Dendritic cell treated with granulocyte-macrophage colony-stimulating factor and Interleukin-4, amounts not matched to agents 40 ng/mL and 50 ng/mL, for 4 days (primary cell): ENCODE measurements around the gene FAM124B.
"Not testable (repeated sequence)": the region's sequence is repeated elsewhere in the genome, so short reads cannot be mapped to it uniquely, and the experiment has no call there.

Experiments
- H3K27ac Mint-ChIP-seq: one replicate; pipeline ENCODE4 v1.8.0; 2022; ENCODE audit warnings: mild to moderate bottlenecking, mixed read lengths
- H3K27me3 Mint-ChIP-seq: one replicate; pipeline ENCODE4 v1.8.0; 2022; ENCODE audit warnings: mild to moderate bottlenecking, mixed read lengths
- H3K36me3 Mint-ChIP-seq: one replicate; pipeline ENCODE4 v1.8.0; 2022; ENCODE audit warnings: low read depth, mixed read lengths
- H3K4me1 Mint-ChIP-seq: one replicate; pipeline ENCODE4 v1.8.0; 2022; ENCODE audit warnings: low read depth, mixed read lengths
- H3K4me3 Mint-ChIP-seq: one replicate; pipeline ENCODE4 v1.8.0; 2022; ENCODE audit warnings: mild to moderate bottlenecking, moderate library complexity, mixed read lengths
- H3K9me3 Mint-ChIP-seq: one replicate; pipeline ENCODE4 v1.8.0; 2022; ENCODE audit warnings: mixed read lengths
- intact Hi-C: fragments of 100-400 bp; cut with micrococcal nuclease; formaldehyde crosslinking; loops from one replicate; pipeline ENCODE4 v1.15.0; 2022

FAM124B gene

GRCh38 chr2:224405412-224405811, 3.5 kb upstream of the FAM124B start:
- H3K4me3 Mint-ChIP-seq, result no peak overlapping the region
- H3K27me3 Mint-ChIP-seq, result no peaks in the 10 kb centered on the region
- no peak overlapping the region for H3K27ac Mint-ChIP-seq
- H3K9me3 Mint-ChIP-seq, result no peaks in the 10 kb centered on the region
- H3K36me3 Mint-ChIP-seq, result no peaks in the 10 kb centered on the region
- H3K4me1 Mint-ChIP-seq, result peaks cover 31% of the 10 kb centered on the region
- intact Hi-C loops, result no loop called here

GRCh38 chr2:224404796-224405195, 2.9 kb upstream of the FAM124B start:
- H3K4me1 Mint-ChIP-seq, result peaks cover 31% of the 10 kb centered on the region
- intact Hi-C loops, result no loop called here
- H3K9me3 Mint-ChIP-seq, result no peaks in the 10 kb centered on the region
- H3K27me3 Mint-ChIP-seq, result no peaks in the 10 kb centered on the region
- H3K36me3 Mint-ChIP-seq, result no peaks in the 10 kb centered on the region
- no peak overlapping the region for H3K27ac Mint-ChIP-seq
- no peak overlapping the region for H3K4me3 Mint-ChIP-seq

- H3K4me1 Mint-ChIP-seq, result peaks cover 31% of the 10 kb centered on the region
- H3K27ac Mint-ChIP-seq, result no peak overlapping the region
- H3K4me3 Mint-ChIP-seq, result no peak overlapping the region
- H3K9me3 Mint-ChIP-seq, result no peaks in the 10 kb centered on the region
- no peaks in the 10 kb centered on the region for H3K36me3 Mint-ChIP-seq
- H3K27me3 Mint-ChIP-seq, result no peaks in the 10 kb centered on the region
- intact Hi-C loops, result no loop called here
Measured at GRCh38 chr2:224403657-224404056, 1.8 kb upstream of the FAM124B start.

- Mint-ChIP-seq H3K27me3 (no peaks in the 10 kb centered on the region), H3K27ac (peak overlapping the region; percentile 82), H3K9me3 (no peaks in the 10 kb centered on the region), H3K36me3 (no peaks in the 10 kb centered on the region), H3K4me3 (peak overlapping the region; percentile 73), H3K4me1 (peaks cover 20% of the 10 kb centered on the region)
- intact Hi-C loops, result no loop called here
Measured at GRCh38 chr2:224400886-224401632, 848 bp downstream of the FAM124B start.

- peaks cover 23% of the 10 kb centered on the region for H3K4me1 Mint-ChIP-seq
- no peaks in the 10 kb centered on the region for H3K9me3 Mint-ChIP-seq
- no peak overlapping the region for H3K27ac Mint-ChIP-seq
- H3K36me3 Mint-ChIP-seq, result no peaks in the 10 kb centered on the region
- H3K4me3 Mint-ChIP-seq, result no peak overlapping the region
- no peaks in the 10 kb centered on the region for H3K27me3 Mint-ChIP-seq
- intact Hi-C loops, result no loop called here
Measured at GRCh38 chr2:224400174-224400810, 1.6 kb downstream of the FAM124B start.

- H3K4me1 Mint-ChIP-seq, result peaks cover 27% of the 10 kb centered on the region
- H3K9me3 Mint-ChIP-seq, result no peaks in the 10 kb centered on the region
- H3K4me3 Mint-ChIP-seq, result no peak overlapping the region
- intact Hi-C loops, result no loop called here
- no peaks in the 10 kb centered on the region for H3K36me3 Mint-ChIP-seq
- H3K27ac Mint-ChIP-seq, result no peak overlapping the region
- no peaks in the 10 kb centered on the region for H3K27me3 Mint-ChIP-seq
Measured at GRCh38 chr2:224398289-224398688, 3.6 kb downstream of the FAM124B start.

GRCh38 chr2:224397100-224397499, 4.8 kb downstream of the FAM124B start:
- H3K4me1 Mint-ChIP-seq, result peaks cover 25% of the 10 kb centered on the region
- H3K9me3 Mint-ChIP-seq, intact Hi-C loops, H3K36me3 Mint-ChIP-seq, H3K27me3 Mint-ChIP-seq, H3K4me3 Mint-ChIP-seq, H3K27ac Mint-ChIP-seq: not testable (repeated sequence)

- Mint-ChIP-seq H3K9me3 (no peaks in the 10 kb centered on the region), H3K4me1 (peaks cover 12% of the 10 kb centered on the region), H3K4me3 (no peak overlapping the region), H3K27me3 (no peaks in the 10 kb centered on the region), H3K27ac (no peak overlapping the region), H3K36me3 (no peaks in the 10 kb centered on the region)
- intact Hi-C loops, result no loop called here
Measured at GRCh38 chr2:224395620-224396390, 6.1 kb downstream of the FAM124B start.

- Mint-ChIP-seq H3K4me1 (peaks cover 12% of the 10 kb centered on the region), H3K27ac (no peak overlapping the region), H3K27me3 (no peaks in the 10 kb centered on the region), H3K36me3 (no peaks in the 10 kb centered on the region), H3K4me3 (no peak overlapping the region), H3K9me3 (no peaks in the 10 kb centered on the region)
- intact Hi-C loops, result no loop called here
Measured at GRCh38 chr2:224393157-224393872, 8.6 kb downstream of the FAM124B start.

GRCh38 chr2:224392545-224392944, 9.4 kb downstream of the FAM124B start:
- Mint-ChIP-seq H3K36me3 (no peaks in the 10 kb centered on the region), H3K27me3 (no peaks in the 10 kb centered on the region), H3K9me3 (no peaks in the 10 kb centered on the region), H3K4me1 (peaks cover 12% of the 10 kb centered on the region), H3K4me3 (no peak overlapping the region), H3K27ac (no peak overlapping the region)
- intact Hi-C loops, result no loop called here

GRCh38 chr2:224389317-224389716, 12.6 kb downstream of the FAM124B start:
- Mint-ChIP-seq H3K27ac (no peak overlapping the region), H3K4me1 (no peaks in the 10 kb centered on the region), H3K9me3 (no peaks in the 10 kb centered on the region), H3K36me3 (no peaks in the 10 kb centered on the region), H3K4me3 (no peak overlapping the region), H3K27me3 (no peaks in the 10 kb centered on the region)
- intact Hi-C loops, result no loop called here

GRCh38 chr2:224386876-224387275, 15.0 kb downstream of the FAM124B start:
- H3K36me3 Mint-ChIP-seq, result no peaks in the 10 kb centered on the region
- no peaks in the 10 kb centered on the region for H3K27me3 Mint-ChIP-seq
- H3K4me1 Mint-ChIP-seq, result no peaks in the 10 kb centered on the region
- intact Hi-C loops, result no loop called here
- H3K4me3 Mint-ChIP-seq, result no peak overlapping the region
- no peak overlapping the region for H3K27ac Mint-ChIP-seq
- H3K9me3 Mint-ChIP-seq, result no peaks in the 10 kb centered on the region

GRCh38 chr2:224382973-224383555, 18.8 kb downstream of the FAM124B start:
- H3K36me3 Mint-ChIP-seq, result no peaks in the 10 kb centered on the region
- H3K9me3 Mint-ChIP-seq, result no peaks in the 10 kb centered on the region
- H3K4me1 Mint-ChIP-seq, result peaks cover 17% of the 10 kb centered on the region
- no peak overlapping the region for H3K4me3 Mint-ChIP-seq
- H3K27ac Mint-ChIP-seq, result no peak overlapping the region
- intact Hi-C loops, result no loop called here
- no peaks in the 10 kb centered on the region for H3K27me3 Mint-ChIP-seq
